IMR-90 (cell line): ENCODE data around the gene ABHD15. TPM values are rescaled to one million over a fixed set of nuclear protein-coding genes. Genes with fewer than 3 reads are reported as not detected.

Experiments
- ATAC-seq: fragments of 200-7000 bp; cut with Tn5 transposase; 2 replicates; pipeline ENCODE4 v1.9.1; 2020; ENCODE audit warnings: low read depth, mild to moderate bottlenecking, moderate library complexity
- BruUV-seq: library from RNA; stranded (reverse); fragments of 400-500 nt; replicated peaks from 2 replicates; lab custom pipeline; 2021; lab: Mats Ljungman, UMichigan
- CTCF ChIA-PET: fragments of 300-600 bp; formaldehyde crosslinking; extraction: SDS; loops from one replicate; lab custom pipeline; 2021; ENCODE audit warnings: antibody characterized with exemption; lab: Yijun Ruan, JAX
- POLR2A ChIA-PET: fragments of 300-600 bp; sonication (Branson Sonifier 250); formaldehyde crosslinking; loops from one replicate; lab custom pipeline; 2022; ENCODE audit warnings: antibody characterized with exemption; ENCODE audit not compliant: unreplicated experiment; lab: Charles Lee
- DNase-seq: peaks from one replicate; pipeline ENCODE4 v3.0.0; 2013
- H2AFZ ChIP-seq: replicated peaks from 2 replicates; pipeline ENCODE3; 2013; ENCODE audit warnings: low read length, mild to moderate bottlenecking; ENCODE audit not compliant: poor library complexity
- H2AK5ac ChIP-seq: 2 replicates; pipeline ENCODE4 v1.6.1; 2013; ENCODE audit warnings: low read depth, low read length, inconsistent platforms
- H2AK9ac ChIP-seq: replicated peaks from 2 replicates; pipeline ENCODE3; 2013; ENCODE audit warnings: mild to moderate bottlenecking, low read depth, low read length, moderate library complexity; ENCODE audit not compliant: poor library complexity
- H2BK120ac ChIP-seq: 2 replicates; pipeline ENCODE4 v1.6.1; 2013; ENCODE audit warnings: low read depth, low read length, inconsistent platforms
- H2BK15ac ChIP-seq: 3 replicates; pipeline ENCODE4 v1.6.1; 2013; ENCODE audit warnings: low read depth, low read length, inconsistent platforms
- H2BK20ac ChIP-seq: 2 replicates; pipeline ENCODE4 v1.6.1; 2013; ENCODE audit warnings: low read depth, mild to moderate bottlenecking, inconsistent platforms, low read length, moderate library complexity
- H2BK5ac ChIP-seq: 2 replicates; pipeline ENCODE4 v1.6.1; 2013; ENCODE audit warnings: mild to moderate bottlenecking, low read depth, low read length, inconsistent platforms; ENCODE audit not compliant: poor library complexity, severe bottlenecking
- H3K14ac ChIP-seq: replicated peaks from 2 replicates; pipeline ENCODE4 v1.6.1; 2013; ENCODE audit warnings: low read depth, low read length, inconsistent platforms
- H3K18ac ChIP-seq: 2 replicates; pipeline ENCODE4 v1.6.1; 2013; ENCODE audit warnings: low read depth, low read length, control low read depth
- H3K23ac ChIP-seq: 2 replicates; pipeline ENCODE4 v1.6.1; 2013; ENCODE audit warnings: low read depth, low read length, inconsistent platforms
- H3K27ac ChIP-seq: 2 replicates; pipeline ENCODE4 v1.5.1; 2013; ENCODE audit warnings: mild to moderate bottlenecking, control low read depth, low read length; ENCODE audit not compliant: insufficient read depth
- H3K27me3 ChIP-seq: 2 replicates; pipeline ENCODE4 v1.6.1; 2013; ENCODE audit warnings: low read length; ENCODE audit not compliant: control insufficient read depth, insufficient read depth
- H3K36me3 ChIP-seq: 2 replicates; pipeline ENCODE4 v1.6.1; 2013; ENCODE audit warnings: low read length, mixed read lengths; ENCODE audit not compliant: control insufficient read depth, insufficient read depth
- H3K4ac ChIP-seq: 2 replicates; pipeline ENCODE4 v1.6.1; 2013; ENCODE audit warnings: low read depth, low read length, inconsistent platforms
- H3K4me1 ChIP-seq: 2 replicates; pipeline ENCODE4 v1.6.1; 2013; ENCODE audit warnings: low read length, mixed read lengths; ENCODE audit not compliant: control insufficient read depth, insufficient read depth
- H3K4me2 ChIP-seq: 2 replicates; pipeline ENCODE4 v1.6.1; 2013; ENCODE audit warnings: low read depth, mild to moderate bottlenecking, control low read depth, low read length, moderate library complexity
- H3K4me3 ChIP-seq: 2 replicates; pipeline ENCODE4 v1.5.1; 2013; ENCODE audit warnings: low read depth, mild to moderate bottlenecking, control low read depth, low read length, moderate library complexity; ENCODE audit not compliant: insufficient read depth
- H3K56ac ChIP-seq: 2 replicates; pipeline ENCODE4 v1.6.1; 2013; ENCODE audit warnings: low read length, inconsistent platforms; ENCODE audit not compliant: insufficient read depth; ENCODE audit errors: extremely low read depth
- H3K79me1 ChIP-seq, 2 experiments: 2 replicates each; pipeline ENCODE4 v1.6.1; 2013; ENCODE audit warnings: low read length in 2 of 2, inconsistent platforms in 1 of 2, low read depth in 1 of 2
- H3K9ac ChIP-seq: 2 replicates; pipeline ENCODE4 v1.6.1; 2013; ENCODE audit warnings: low read depth, low read length, control low read depth
- H3K9me1 ChIP-seq: 2 replicates; pipeline ENCODE4 v1.6.1; 2013; ENCODE audit warnings: low read length, inconsistent platforms; ENCODE audit not compliant: insufficient read depth
- H3K9me3 ChIP-seq: 2 replicates; pipeline ENCODE4 v1.6.1; 2013; ENCODE audit warnings: low read length; ENCODE audit not compliant: control insufficient read depth, insufficient read depth
- H4K20me1 ChIP-seq: 2 replicates; pipeline ENCODE4 v1.6.1; 2013; ENCODE audit warnings: low read length, inconsistent platforms; ENCODE audit not compliant: insufficient read depth
- H4K5ac ChIP-seq: 2 replicates; pipeline ENCODE4 v1.6.1; 2013; ENCODE audit warnings: mild to moderate bottlenecking, low read depth, low read length, control low read depth
- H4K8ac ChIP-seq, 2 experiments: 2 replicates each; pipeline ENCODE4 v1.6.1; 2013; ENCODE audit warnings: low read depth in 2 of 2, low read length in 2 of 2, control low read depth in 1 of 2, inconsistent platforms in 1 of 2
- H4K91ac ChIP-seq: 2 replicates; pipeline ENCODE4 v1.6.1; 2013; ENCODE audit warnings: low read depth, low read length, inconsistent platforms; ENCODE audit not compliant: insufficient read depth
- CEBPB ChIP-seq: IDR thresholded peaks from 2 replicates; pipeline ENCODE4 v1.6.1; 2012; ENCODE audit warnings: low read depth, low read length, improper control_type of control experiment
- FOS ChIP-seq: fragments of 150-350 bp; IDR thresholded peaks from 2 replicates; pipeline ENCODE4 v1.6.1; 2016; ENCODE audit warnings: low read depth, low read length
- NFE2L2 ChIP-seq: fragments of 150-350 bp; IDR thresholded peaks from 2 replicates; pipeline ENCODE4 v1.6.1; 2016; ENCODE audit warnings: low read depth, mild to moderate bottlenecking, low read length
- WGBS, 2 experiments: methylation state at CpG; one replicate each; pipeline versions ENCODE4 v1.1.5 to v1.1.7; 2013; ENCODE audit warnings: missing lambda C conversion rate in 2 of 2; ENCODE audit not compliant: insufficient read length in 1 of 2; ENCODE audit errors: extremely low coverage in 2 of 2; 5-methylcytosine and 5-hydroxymethylcytosine counted together
- dilution Hi-C: fragments of 300-500 bp; cut with HindIII; formaldehyde crosslinking; loops from one replicate; pipeline ENCODE4 v1.14.3; 2018; ENCODE audit warnings: low sequenced_read_pairs; ENCODE audit not compliant: unreplicated experiment
- in situ Hi-C: fragments of 300-500 bp; cut with MboI; formaldehyde crosslinking; loops from 3 replicates; pipeline ENCODE4 v1.14.3; 2019; ENCODE audit warnings: low sequenced_read_pairs, inconsistent platforms, mixed read lengths
- intact Hi-C: fragments of 100-400 bp; cut with micrococcal nuclease; formaldehyde crosslinking; loops from 2 replicates; pipeline ENCODE4 v1.10.0; 2022
- polyA plus RNA-seq, 3 experiments: library from polyadenylated mRNA; depleted of rRNA; stranded (reverse); fragments of >200 nt; gene quantifications; 2 replicates each; pipeline ENCODE4 v1.2.3, GENCODE V29; 2012; ENCODE audit warnings: low replicate concordance in 1 of 3
- total RNA-seq: library from RNA; depleted of rRNA; stranded (reverse); fragments of >200 nt; gene quantifications from 2 replicates; pipeline ENCODE4 v1.2.3, GENCODE V29; 2012

ABHD15 gene
- total and polyA plus RNA-seq, 2 of the 4 experiments (the other 2 are of a cell fraction): 3.2 to 4.6 TPM

DNA sequence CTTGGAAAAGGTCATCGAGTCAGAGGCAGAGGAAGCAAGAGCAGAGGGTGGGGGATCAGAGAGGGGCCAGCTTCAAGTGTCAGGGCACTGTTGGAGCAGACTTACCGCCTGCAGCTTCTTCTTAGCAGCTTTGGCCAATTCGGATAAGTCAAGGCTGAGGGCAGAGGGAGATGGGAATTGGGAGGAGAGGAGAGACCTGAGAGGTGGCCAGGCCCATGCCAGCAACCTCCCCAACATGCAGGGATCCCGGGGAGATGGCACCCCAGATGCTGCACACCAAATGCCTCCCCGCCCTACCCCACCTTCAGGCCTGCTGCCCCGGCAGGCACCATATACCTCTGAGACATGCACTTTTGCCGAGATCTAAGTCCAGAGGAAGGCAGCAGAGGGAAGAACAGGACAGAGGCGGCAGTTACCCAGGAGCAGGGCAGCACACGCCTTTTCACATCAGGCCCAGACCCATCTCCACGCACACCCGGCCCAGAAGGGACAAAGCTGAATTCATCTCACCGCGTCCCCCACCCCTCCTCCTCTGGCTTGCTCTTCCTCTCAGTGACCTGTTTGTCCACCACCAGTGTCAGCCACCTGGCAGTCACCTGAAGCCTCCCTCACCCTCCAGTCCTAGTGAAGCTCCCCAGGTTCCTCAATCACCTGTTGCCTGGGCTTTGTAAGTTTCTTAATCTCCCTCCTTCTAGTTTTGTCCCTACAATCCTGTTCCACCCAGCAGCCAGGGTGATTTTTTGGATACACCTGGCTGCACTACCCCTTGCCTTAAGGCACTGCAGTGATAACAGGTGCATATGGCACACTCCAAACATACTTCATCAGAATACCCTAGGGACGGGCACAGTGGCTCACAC lies 12.0 kb upstream of the ABHD15 start (continued):
- no peak for TF ChIP-seq NFE2L2

GRCh38 chr17:29577385-29578211 lies 10.8 kb upstream of the ABHD15 start:
- no peak overlapping the region for H4K91ac ChIP-seq
- H4K20me1 ChIP-seq: peaks cover 7% of the 10 kb centered on the region
- no peak for TF ChIP-seq FOS
- TF ChIP-seq CEBPB: no peak
- no peaks in the 10 kb centered on the region; the same call in 1 of the 2 replicates for H3K9me1 ChIP-seq
- no peak overlapping the region for H3K56ac ChIP-seq
- no peaks in the 10 kb centered on the region for H3K27me3 ChIP-seq
- ChIA-PET POLR2A (no interaction called here), CTCF (interaction anchor here (1.5 kb wide), 1 partner anchor 207 kb away, joined by 3 read pairs; no protein-coding TSS in a partner anchor)
- peak; percentile 12 for DNase-seq
- H2BK5ac ChIP-seq: no peak overlapping the region
- no peak overlapping the region for H4K5ac ChIP-seq
- H2AFZ ChIP-seq: peak overlapping the region; percentile 66
- no peak overlapping the region for H2BK20ac ChIP-seq
- dilution Hi-C loops: no loop called here
- ATAC-seq: peak; percentile 81
- H3K14ac ChIP-seq: no peak overlapping the region
- no peak overlapping the region for H3K18ac ChIP-seq
- H3K27ac ChIP-seq: no peak overlapping the region
- no peak overlapping the region for H3K4me3 ChIP-seq
- H3K23ac ChIP-seq: no peak overlapping the region
- H3K4ac ChIP-seq: no peak overlapping the region
- peaks cover 71% of the 10 kb centered on the region for H3K36me3 ChIP-seq
- WGBS, 2 experiments: 79% methylated on average over 2 of the region's 22 CpGs; no CpG with 5 or more reads in 1 of the 2 experiments
- no peak overlapping the region for H3K9ac ChIP-seq
- peak overlapping the region; percentile 77 for H2AK9ac ChIP-seq
- BruUV-seq: no TSS peak
- H3K4me2 ChIP-seq: no peak overlapping the region
- intact Hi-C loops: no loop called here
- H2BK120ac ChIP-seq: no peak overlapping the region
- H2BK15ac ChIP-seq: no peak overlapping the region
- no peak overlapping the region; the same call in 1 of the 2 replicates for H2AK5ac ChIP-seq
- H3K9me3 ChIP-seq: no peaks in the 10 kb centered on the region
- peaks cover 4% of the 10 kb centered on the region; the same call in 1 of the 2 replicates for H3K4me1 ChIP-seq
- in situ Hi-C loops: no loop called here
- H4K8ac ChIP-seq: no peak overlapping the region
- peaks cover under 1 to 43% of the 10 kb centered on the region in 2 experiments for H3K79me1 ChIP-seq
